ENCODE results near the gene TNNC1. TPM values are rescaled to one million over a fixed set of nuclear protein-coding genes. Genes with fewer than 3 reads are reported as not detected.

Gene TNNC1
- total and polyA plus RNA-seq, 2 donors (not counting 3 experiments of a cell fraction or from before 2014, with no cell fraction given), result 0.12 TPM; not detected in 1

- H3K4me2 ChIP-seq (ENCODE audit: insufficient read depth, low read length), result no peak overlapping the region
- no peaks in the 10 kb centered on the region for H3K27me3 ChIP-seq (ENCODE audit: control insufficient read depth in 2 of 2, insufficient read depth in 2 of 2, low read length in 2 of 2)
- BruUV-seq (replicated peaks), result no TSS peak
- no peak overlapping the region for H3K27ac ChIP-seq (ENCODE audit: insufficient read depth, low read depth, low read length)
- peaks cover 5% of the 10 kb centered on the region for H3K4me1 ChIP-seq (ENCODE audit: control insufficient read depth, extremely low read depth, insufficient read depth, low read length)
- no peaks in the 10 kb centered on the region for H3K79me2 ChIP-seq (ENCODE audit: control insufficient read depth, insufficient read depth, low read length)
- H2AFZ ChIP-seq (ENCODE audit: low read depth, low read length), result no peak overlapping the region
- H3K9me3 ChIP-seq (replicated peaks; ENCODE audit: control insufficient read depth, insufficient read depth, low read length), result no peaks in the 10 kb centered on the region
- FAIRE-seq (no peak), DNase-seq (ENCODE audit: low read depth, low spot score) (no peak)
- peaks cover 0 to 20% of the 10 kb centered on the region in 2 experiments for H3K36me3 ChIP-seq (ENCODE audit: control insufficient read depth in 2 of 2, extremely low read depth in 1 of 2, insufficient read depth in 2 of 2, low read length in 2 of 2)
- no peak for TF ChIP-seq MAX (IDR thresholded peaks at IDR 0.05; ENCODE audit: insufficient read depth, insufficient read length)
- TF ChIP-seq CTCF (IDR thresholded peaks at IDR 0.05; ENCODE audit: extremely low read depth in 1 of 2, insufficient read depth in 1 of 2, low read depth in 1 of 2, low read length in 2 of 2), result no peak
- no peak for TF ChIP-seq MYC (IDR thresholded peaks at IDR 0.05; ENCODE audit: low read depth, low read length)
- TF ChIP-seq GATA2 (IDR thresholded peaks at IDR 0.05; ENCODE audit: insufficient read depth, insufficient read length, low read depth, low read length), result no peak
- TF ChIP-seq POLR2A (IDR thresholded peaks at IDR 0.05; ENCODE audit: low read depth, low read length), result no peak
- H3K9ac ChIP-seq (replicated peaks; ENCODE audit: extremely low read depth, insufficient read depth, low read length), result no peak overlapping the region
- intact Hi-C loops (cut with micrococcal nuclease) (no loop called here), dilution Hi-C loops (cut with MboI; ENCODE audit: extremely low pct_ligation_motif_present, low sequenced_read_pairs) (no loop called here)
- POLR2A ChIA-PET, result no interaction called here
- CTCF ChIA-PET, result interaction anchor here (1.3 to 4.6 kb wide), 2 partner anchors 10 to 24 kb away, joined by 4 to 24 read pairs; partner anchors contain the start of gene SEMA3G
- H4K20me1 ChIP-seq (replicated peaks; ENCODE audit: control insufficient read depth, extremely low read depth, insufficient read depth, low read length), result no peaks in the 10 kb centered on the region
- H3K9me1 ChIP-seq (replicated peaks; ENCODE audit: control insufficient read depth, extremely low read depth, insufficient read depth, low read length), result no peaks in the 10 kb centered on the region
- no peak overlapping the region for H3K4me3 ChIP-seq (replicated peaks in 1 of 3; ENCODE audit: insufficient read depth in 1 of 3, low read depth in 1 of 3, low read length in 3 of 3)
Measured at GRCh38 chr3:52436500-52437149, 17.2 kb downstream of the TNNC1 start.

Data from endothelial cell of umbilical vein (primary cell).